Central memory CD8-positive, alpha-beta T cell (primary cell): ENCODE results near the gene FBXO42.
A peak's percentile ranks its signal among the peaks of the same experiment; 100 is the strongest.

Source experiments
- ATAC-seq: fragments of 150-1000 bp; cut with Tn5 transposase; replicated peaks from 2 replicates; pipeline ENCODE4 v1.10.0; 2022; ENCODE audit warnings: mild to moderate bottlenecking, moderate FRiP score, moderate number of reproducible peaks; ENCODE audit not compliant: poor library complexity, severe bottlenecking; ENCODE audit errors: extremely low read depth
- DNase-seq, 2 donors: peaks; one replicate each; pipeline ENCODE4 v3.0.0; 2021; ENCODE audit warnings: low spot score in 2 of 2
- H3K27ac Mint-ChIP-seq: one replicate; pipeline ENCODE4 v1.8.0; 2022; ENCODE audit warnings: low read depth, mild to moderate bottlenecking, moderate library complexity, mixed read lengths
- H3K27me3 Mint-ChIP-seq: one replicate; pipeline ENCODE4 v1.8.0; 2022; ENCODE audit warnings: mixed read lengths
- H3K36me3 Mint-ChIP-seq: one replicate; pipeline ENCODE4 v1.8.0; 2022; ENCODE audit warnings: mild to moderate bottlenecking, moderate library complexity, mixed read lengths; ENCODE audit not compliant: insufficient read depth
- H3K4me1 Mint-ChIP-seq: one replicate; pipeline ENCODE4 v1.8.0; 2022; ENCODE audit warnings: mixed read lengths
- H3K4me3 Mint-ChIP-seq: one replicate; pipeline ENCODE4 v1.8.0; 2022; ENCODE audit warnings: mild to moderate bottlenecking, moderate library complexity, mixed read lengths
- H3K9me3 Mint-ChIP-seq: one replicate; pipeline ENCODE4 v1.8.0; 2022; ENCODE audit warnings: mixed read lengths

Gene FBXO42

DNA sequence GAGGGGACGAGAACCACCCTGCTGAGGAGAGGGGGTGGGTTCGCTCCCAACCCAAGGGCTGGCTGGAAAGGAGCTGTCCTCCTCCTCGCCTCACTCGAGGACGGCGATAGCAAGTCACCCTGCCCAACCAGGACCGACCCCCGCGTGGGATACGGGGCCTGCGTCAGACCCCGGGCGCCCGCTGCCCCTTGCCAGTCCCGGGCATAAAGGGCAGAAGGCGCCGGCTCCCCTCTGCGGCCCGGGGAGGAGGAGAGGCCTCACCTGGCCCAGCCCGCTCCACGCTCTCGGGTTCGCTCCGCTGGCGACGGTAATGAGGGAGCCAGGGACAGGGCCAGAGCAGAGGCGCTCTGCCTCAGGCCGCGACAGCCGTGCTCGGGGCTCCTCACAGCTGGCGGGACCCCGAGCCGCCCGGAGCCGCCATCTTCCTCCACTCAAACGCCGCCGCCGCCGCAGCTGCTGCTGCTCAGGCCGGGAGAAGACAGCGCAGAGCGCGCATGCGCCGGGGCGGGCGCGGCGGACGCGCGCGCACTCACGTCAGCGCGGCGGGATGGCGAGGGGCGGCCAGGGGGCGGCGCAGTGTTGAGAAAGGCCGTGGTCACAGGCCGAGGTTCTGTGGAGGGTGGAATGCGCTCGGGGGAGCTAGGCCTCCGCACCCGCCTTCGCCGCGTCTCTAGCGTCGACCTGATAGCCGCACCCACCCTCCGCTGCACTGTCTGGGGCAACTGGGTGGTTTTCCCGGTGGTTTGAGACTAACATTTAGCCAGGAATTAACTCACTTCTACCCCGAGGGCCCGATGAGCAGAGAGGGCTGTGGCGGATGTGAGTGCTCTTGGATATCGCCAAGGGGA, at the start of gene FBXO42:
Gene FBXO42 (minus strand): TSS at position 487 of the 848 bp plus-strand sequence. CDS start 37,062 bp downstream, outside the sequence.
- Mint-ChIP-seq H3K36me3 (peaks cover 10% of the 10 kb centered on the region), H3K4me1 (peaks cover 13% of the 10 kb centered on the region), H3K27ac (peak within 1 kb of the TSS; percentile 87), H3K9me3 (no peaks in the 10 kb centered on the region), H3K27me3 (no peaks in the 10 kb centered on the region), H3K4me3 (peak within 1 kb of the TSS; percentile 88)
- DNase-seq (peak; percentile 84 to 90), ATAC-seq (peak; percentile 94)

DNA sequence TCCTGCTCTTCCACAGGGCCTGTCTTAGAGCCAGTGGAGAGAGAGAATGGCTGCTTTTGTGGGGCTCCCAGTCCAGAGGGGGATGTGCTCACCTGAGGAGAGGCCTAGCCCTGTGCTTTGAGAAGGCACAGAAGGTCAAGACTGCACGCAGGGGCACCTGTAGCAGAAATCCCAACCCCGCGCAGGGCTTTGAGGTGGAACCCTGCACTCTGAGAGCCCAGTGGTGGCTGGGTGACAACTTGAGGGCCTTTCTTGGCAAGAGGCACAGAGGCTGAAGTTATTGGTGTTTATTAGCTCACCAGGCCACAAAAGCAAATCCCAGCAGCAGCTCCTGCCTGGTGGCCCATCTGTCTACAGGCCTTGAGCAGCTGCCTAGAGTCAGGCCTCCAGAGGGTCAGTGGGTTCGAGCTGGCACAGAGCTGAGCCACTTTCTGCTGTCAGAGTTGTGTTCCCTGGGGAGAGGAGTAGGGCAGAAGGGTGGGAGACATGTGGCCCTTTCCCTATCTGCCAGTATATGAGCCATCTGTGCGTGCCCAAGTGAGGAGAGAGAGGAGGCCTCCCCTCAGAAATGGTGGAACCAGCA, 46.2 kb upstream of the FBXO42 start:
- DNase-seq (no peak), ATAC-seq (no peak)
- Mint-ChIP-seq H3K4me3 (no peak overlapping the region), H3K9me3 (no peaks in the 10 kb centered on the region), H3K4me1 (no peaks in the 10 kb centered on the region), H3K27me3 (no peaks in the 10 kb centered on the region), H3K36me3 (peaks cover 47% of the 10 kb centered on the region), H3K27ac (peak overlapping the region; percentile 19)

- H3K27me3 Mint-ChIP-seq: no peaks in the 10 kb centered on the region
- no peaks in the 10 kb centered on the region for H3K9me3 Mint-ChIP-seq
- H3K4me3 Mint-ChIP-seq: no peak overlapping the region
- H3K27ac Mint-ChIP-seq: no peak overlapping the region
- ATAC-seq (no peak), DNase-seq (no peak)
- peaks cover 9% of the 10 kb centered on the region for H3K4me1 Mint-ChIP-seq
- H3K36me3 Mint-ChIP-seq: peaks cover 50% of the 10 kb centered on the region
These were observed 44.8 kb upstream of the FBXO42 start for GRCh38 chr1:16397120-16397519.

DNA sequence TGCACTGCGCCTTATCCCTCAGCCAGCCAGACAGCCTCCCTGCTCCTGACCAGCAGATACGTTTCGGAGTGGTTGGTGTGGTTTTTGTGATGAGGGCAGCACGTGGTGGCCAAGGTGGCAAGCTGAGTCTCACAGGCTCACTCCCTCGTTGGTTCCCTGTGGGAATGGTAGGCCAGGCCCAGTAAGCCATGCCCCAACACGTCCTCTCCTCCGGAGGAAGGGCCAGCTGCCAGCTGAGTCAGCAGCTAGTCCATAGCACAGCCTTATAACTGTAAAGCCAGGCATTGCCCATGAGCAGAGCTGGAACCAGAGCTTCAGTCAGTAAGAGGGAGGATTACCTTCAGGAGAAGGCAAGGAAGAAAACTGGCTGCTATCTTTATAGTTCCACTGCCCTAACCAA, 44.3 kb upstream of the FBXO42 start:
- no peaks in the 10 kb centered on the region for H3K27me3 Mint-ChIP-seq
- H3K27ac Mint-ChIP-seq: no peak overlapping the region
- H3K4me3 Mint-ChIP-seq: no peak overlapping the region
- no peaks in the 10 kb centered on the region for H3K9me3 Mint-ChIP-seq
- peaks cover 15% of the 10 kb centered on the region for H3K4me1 Mint-ChIP-seq
- no peak for DNase-seq
- ATAC-seq: no peak
- H3K36me3 Mint-ChIP-seq: peaks cover 52% of the 10 kb centered on the region

DNA sequence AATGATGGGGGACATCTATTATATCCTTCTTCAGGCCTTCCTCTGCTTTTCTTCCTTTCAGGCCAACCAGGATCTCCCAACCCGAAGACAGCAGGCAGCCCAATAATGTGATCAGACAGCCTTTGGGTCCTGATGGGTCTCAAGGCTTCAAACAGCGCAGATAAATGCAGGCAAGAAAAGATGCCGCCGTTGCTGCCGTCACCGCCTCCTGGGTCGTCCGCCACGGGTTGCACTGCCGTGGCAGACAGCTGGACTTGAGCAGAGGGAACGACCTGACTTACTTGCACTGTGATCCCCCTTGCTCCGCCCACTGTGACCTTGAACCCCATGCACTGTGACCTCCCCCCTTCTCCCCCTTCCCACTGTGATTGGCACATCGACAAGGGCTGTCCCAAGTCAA, 42.7 kb upstream of the FBXO42 start:
- no peak overlapping the region for H3K4me3 Mint-ChIP-seq
- DNase-seq: no peak
- H3K9me3 Mint-ChIP-seq: no peaks in the 10 kb centered on the region
- peak overlapping the region; percentile 22 for H3K27ac Mint-ChIP-seq
- no peak for ATAC-seq
- peaks cover 31% of the 10 kb centered on the region for H3K4me1 Mint-ChIP-seq
- peaks cover 52% of the 10 kb centered on the region for H3K36me3 Mint-ChIP-seq
- H3K27me3 Mint-ChIP-seq: no peaks in the 10 kb centered on the region

DNA sequence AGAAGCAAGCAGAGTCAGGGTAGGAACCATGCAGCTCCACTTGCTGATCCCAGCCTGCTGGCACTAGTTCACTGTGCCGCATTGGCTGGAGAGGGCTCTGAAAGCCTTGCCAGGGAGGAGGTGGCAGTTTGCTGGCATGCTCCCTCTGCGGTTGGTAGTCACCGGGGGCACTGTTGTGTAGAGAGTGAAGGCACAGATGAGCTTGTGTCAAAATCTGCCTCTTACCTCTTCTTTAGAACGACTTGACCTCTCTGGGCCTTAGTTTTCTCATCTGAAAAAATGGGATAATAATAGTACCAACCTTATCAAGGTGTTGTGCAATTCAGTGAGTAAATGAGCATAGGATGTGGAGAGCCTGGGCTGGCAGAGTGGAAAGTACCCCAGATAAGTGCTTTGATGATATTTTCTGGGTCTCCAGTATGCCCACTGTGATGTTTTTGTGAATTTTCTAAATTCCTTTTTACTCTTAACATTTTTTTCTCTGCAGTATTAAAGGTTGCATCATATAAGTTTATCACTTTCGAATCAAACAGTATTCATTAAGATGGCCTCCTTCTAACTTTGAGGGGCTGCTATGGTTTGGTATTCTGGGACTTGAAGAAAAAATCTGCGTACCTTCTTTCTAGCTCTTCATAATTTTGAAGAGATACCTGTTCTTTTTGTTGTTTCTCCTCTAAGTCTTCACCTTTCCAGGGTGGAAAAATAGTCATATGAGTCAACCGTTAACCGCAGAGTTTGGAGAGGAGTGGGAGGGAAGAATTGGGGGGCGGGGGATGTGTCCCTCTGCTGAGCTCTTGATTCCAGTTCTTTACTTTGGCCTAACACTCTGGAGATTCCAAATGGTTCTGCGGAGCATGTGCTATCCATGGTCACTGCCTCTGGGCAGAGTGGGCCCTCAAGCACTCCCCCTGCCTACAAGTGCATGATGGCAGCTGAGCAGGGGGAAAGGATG, 41.6 kb upstream of the FBXO42 start:
- Mint-ChIP-seq H3K9me3 (no peaks in the 10 kb centered on the region), H3K36me3 (peaks cover 45% of the 10 kb centered on the region), H3K27ac (no peak overlapping the region), H3K4me3 (no peak overlapping the region), H3K27me3 (no peaks in the 10 kb centered on the region), H3K4me1 (peaks cover 35% of the 10 kb centered on the region)
- ATAC-seq (no peak), DNase-seq (no peak)

DNA sequence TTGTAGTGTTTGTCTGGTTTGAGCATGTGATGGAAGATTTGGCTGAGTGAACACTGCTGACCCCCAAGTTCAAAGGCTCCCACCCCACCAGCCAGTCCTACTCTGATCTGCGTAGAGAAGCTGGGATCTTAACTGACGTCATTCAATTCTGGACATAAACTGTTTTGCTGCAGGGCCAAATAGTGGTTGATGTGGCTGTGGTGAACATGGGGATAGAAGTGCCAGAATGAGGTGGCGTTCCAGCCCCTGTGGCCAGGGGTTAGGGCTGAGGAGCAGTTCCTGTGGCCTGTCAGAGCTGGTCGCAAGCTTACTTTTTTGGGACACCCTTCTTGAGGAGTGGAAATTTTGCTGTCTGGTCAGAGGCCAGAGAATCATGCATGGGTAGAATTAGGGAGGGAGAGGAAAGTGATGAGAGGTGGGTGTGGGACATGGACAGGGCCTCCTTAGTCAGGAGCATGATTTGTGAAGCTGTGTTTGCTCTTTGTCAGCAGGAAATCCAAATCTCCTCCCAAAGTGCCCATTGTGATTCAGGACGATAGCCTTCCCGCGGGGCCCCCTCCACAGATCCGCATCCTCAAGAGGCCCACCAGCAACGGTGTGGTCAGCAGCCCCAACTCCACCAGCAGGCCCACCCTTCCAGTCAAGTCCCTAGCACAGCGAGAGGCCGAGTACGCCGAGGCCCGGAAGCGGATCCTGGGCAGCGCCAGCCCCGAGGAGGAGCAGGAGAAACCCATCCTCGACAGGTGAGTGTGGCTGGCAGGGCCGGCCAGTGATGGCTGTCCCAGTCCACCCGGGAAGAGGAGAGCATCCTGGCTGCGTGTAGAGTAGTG, 40.7 kb upstream of the FBXO42 start:
- Mint-ChIP-seq H3K27me3 (no peaks in the 10 kb centered on the region), H3K9me3 (no peaks in the 10 kb centered on the region), H3K27ac (peak overlapping the region; percentile 72), H3K4me1 (peaks cover 35% of the 10 kb centered on the region), H3K36me3 (peaks cover 40% of the 10 kb centered on the region), H3K4me3 (no peak overlapping the region)
- ATAC-seq: no peak
- DNase-seq: no peak

DNA sequence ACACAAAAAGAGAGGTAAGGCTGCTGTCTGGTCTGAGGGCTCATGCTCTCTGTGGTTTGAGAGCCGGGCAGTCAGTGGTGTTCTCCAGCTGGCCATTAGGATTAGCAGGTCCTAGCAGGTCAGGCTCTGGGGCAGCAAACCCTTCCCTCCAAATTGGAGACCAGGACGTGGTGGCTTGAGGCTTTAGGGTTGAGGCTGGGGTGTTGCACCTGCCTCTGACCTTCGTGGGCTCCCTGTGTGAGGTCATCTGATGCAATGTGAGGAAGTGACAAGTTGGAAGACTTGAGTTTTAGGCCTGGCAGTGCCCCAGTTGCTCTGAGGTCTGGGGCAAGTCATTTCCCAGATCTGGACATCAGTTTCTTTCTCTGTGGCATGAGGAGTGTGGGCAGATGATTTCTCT, 39.1 kb upstream of the FBXO42 start:
- peaks cover 34% of the 10 kb centered on the region for H3K36me3 Mint-ChIP-seq

DNA sequence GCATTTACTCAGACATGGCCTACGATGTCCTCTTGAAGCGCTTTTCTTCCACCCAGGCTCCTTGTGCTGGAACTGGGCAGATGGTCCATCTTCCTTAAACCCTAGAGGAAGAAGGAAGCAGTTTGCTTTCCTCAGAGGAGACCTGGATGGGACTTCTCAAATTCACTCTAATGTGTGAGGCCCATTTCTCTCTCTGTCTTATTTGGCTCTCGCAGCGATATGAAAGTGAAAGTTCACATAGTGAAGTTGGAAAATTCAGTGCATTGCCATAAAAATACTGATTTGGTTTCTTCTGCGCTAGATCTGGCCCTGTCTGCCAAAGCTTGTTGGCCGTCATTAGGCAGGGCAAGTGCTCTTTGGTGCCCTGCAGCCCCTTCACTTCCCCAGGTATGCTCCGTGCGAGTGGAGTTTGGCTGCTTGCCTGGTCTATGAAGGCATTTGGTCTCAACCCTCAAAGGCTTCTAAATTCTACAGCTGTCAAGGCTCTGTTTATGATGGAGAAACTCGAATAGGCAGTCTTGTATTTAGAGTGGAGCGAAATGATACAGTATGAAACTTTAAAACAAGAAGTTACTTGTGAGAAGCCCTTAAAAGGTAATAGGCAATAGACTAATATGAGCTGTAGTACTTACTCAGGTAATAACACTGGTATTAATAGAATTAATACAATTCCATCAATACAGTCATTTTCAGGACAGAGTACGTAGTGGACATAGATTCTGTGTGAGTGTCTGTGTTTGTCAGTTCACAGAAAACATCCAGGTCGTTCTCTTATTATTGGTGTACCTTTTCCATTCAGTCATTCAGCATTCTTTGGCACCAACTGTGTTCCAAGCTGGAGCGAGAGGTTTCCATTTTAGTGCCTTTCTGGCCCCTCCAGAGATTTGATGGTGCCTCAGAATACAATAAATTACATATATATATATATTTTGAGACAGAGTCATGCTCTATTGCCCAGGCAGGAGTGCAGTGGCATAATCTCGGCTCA, 35.2 kb upstream of the FBXO42 start:
- H3K27ac Mint-ChIP-seq: peak overlapping the region; percentile 77
- no peaks in the 10 kb centered on the region for H3K27me3 Mint-ChIP-seq
- peaks cover 12% of the 10 kb centered on the region for H3K36me3 Mint-ChIP-seq
- peak; percentile 53 for ATAC-seq
- no peaks in the 10 kb centered on the region for H3K9me3 Mint-ChIP-seq
- no peak for DNase-seq
- H3K4me3 Mint-ChIP-seq: peak overlapping the region; percentile 76
- H3K4me1 Mint-ChIP-seq: peaks cover 74% of the 10 kb centered on the region

More for the DNA sequence above, 39.1 kb upstream of the FBXO42 start:
- H3K4me1 Mint-ChIP-seq: peaks cover 47% of the 10 kb centered on the region
- H3K27ac Mint-ChIP-seq: peak overlapping the region; percentile 72
- H3K4me3 Mint-ChIP-seq: no peak overlapping the region
- H3K27me3 Mint-ChIP-seq: no peaks in the 10 kb centered on the region
- no peaks in the 10 kb centered on the region for H3K9me3 Mint-ChIP-seq
- DNase-seq (no peak), ATAC-seq (no peak)

DNA sequence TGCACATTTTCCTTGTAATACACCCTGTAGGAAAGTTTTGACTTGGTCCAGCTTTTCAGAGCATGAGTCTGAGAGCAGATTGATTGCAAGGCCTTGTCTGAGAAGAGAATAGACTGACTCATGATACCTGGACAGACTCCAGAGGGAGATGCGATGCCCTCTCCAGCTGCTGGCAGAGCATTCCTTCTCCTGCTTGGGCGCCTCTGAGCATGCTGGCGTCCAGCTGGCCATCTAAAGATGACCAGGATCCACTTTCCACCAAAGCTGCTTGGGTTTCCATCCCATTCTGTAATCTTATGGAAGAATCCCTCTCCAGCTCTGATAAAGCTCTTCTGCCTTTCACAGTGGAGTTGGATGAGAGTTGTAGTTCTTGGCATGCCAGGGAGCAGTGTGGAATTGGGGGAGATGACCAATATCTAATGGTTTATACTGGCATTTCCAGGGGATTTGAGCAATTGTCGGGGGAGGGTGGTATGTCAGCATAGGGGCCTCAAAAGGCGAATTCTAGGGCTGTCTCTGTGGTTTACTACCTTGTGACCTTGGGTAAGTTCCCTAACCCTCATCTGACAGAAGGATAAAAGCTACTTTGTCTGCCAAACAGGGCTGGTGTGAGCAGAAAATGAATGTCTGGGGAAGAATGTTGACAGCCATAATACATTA, 34.3 kb upstream of the FBXO42 start:
- peak; percentile 69 for ATAC-seq
- Mint-ChIP-seq H3K4me1 (peaks cover 71% of the 10 kb centered on the region), H3K4me3 (peak overlapping the region; percentile 76), H3K9me3 (no peaks in the 10 kb centered on the region), H3K27ac (peak overlapping the region; percentile 77), H3K36me3 (peaks cover 10% of the 10 kb centered on the region), H3K27me3 (no peaks in the 10 kb centered on the region)
- no peak for DNase-seq
